Gastroesophageal sphincter (tissue), 4 donors: ENCODE results near the gene ARSK. TPM values are rescaled to one million over a fixed set of nuclear protein-coding genes. Genes with fewer than 3 reads are reported as not detected.

Source experiments
- ATAC-seq: fragments of 150-250 bp; one replicate; pipeline ENCODE4 v1.9.1; 2016; ENCODE audit warnings: mild to moderate bottlenecking, moderate library complexity
- H3K27ac ChIP-seq, 4 donors: fragments of 200-600 bp; sonication (generic) in 3 of 4; 1 replicate in 3 of 4; 2 replicates in 1 of 4; pipeline ENCODE4 v1.5.1; 2016 to 2019
- H3K27me3 ChIP-seq: fragments of 200-600 bp; sonication (generic); one replicate; pipeline ENCODE4 v1.5.1; 2019
- H3K36me3 ChIP-seq, 2 donors: fragments of 200-600 bp; sonication (generic); one replicate each; pipeline ENCODE4 v1.5.1; 2019; ENCODE audit warnings: control low read depth in 1 of 2
- H3K4me1 ChIP-seq, 3 donors: fragments of 200-600 bp; sonication (generic); 1 replicate in 2 of 3; 2 replicates in 1 of 3; pipeline ENCODE4 v1.5.1; 2016 to 2019; ENCODE audit warnings: control low read depth in 2 of 3
- H3K4me3 ChIP-seq, 2 donors: fragments of 200-600 bp; sonication (generic); one replicate each; pipeline ENCODE4 v1.5.1; 2019; ENCODE audit warnings: mild to moderate bottlenecking in 1 of 2, moderate library complexity in 1 of 2
- H3K9me3 ChIP-seq, 3 donors: fragments of 200-600 bp; sonication (generic); one replicate each; pipeline ENCODE4 v1.5.1; 2017 to 2019; ENCODE audit warnings: control low read depth in 2 of 3
- CTCF ChIP-seq, 4 experiments: fragments of 200-600 bp in 2 of 4; fragments of 450-650 bp in 2 of 4; sonication (generic) in 1 of 4; IDR thresholded peaks; one replicate each; pipeline ENCODE4 v1.5.1; 2017 to 2019; ENCODE audit warnings: antibody characterized with exemption in 4 of 4, mild to moderate bottlenecking in 2 of 4, moderate library complexity in 2 of 4
- EP300 ChIP-seq: sonication (generic); formaldehyde crosslinking; IDR thresholded peaks from one replicate; pipeline ENCODE4 v1.6.1; 2017; ENCODE audit warnings: antibody characterized with exemption, mild to moderate bottlenecking
- POLR2A ChIP-seq, 2 donors: fragments of 450-650 bp; IDR thresholded peaks; one replicate each; pipeline ENCODE4 v1.6.1; 2017; ENCODE audit warnings: antibody characterized with exemption in 2 of 2, mild to moderate bottlenecking in 2 of 2, moderate library complexity in 1 of 2
- POLR2AphosphoS5 ChIP-seq: sonication (generic); formaldehyde crosslinking; IDR thresholded peaks from one replicate; pipeline ENCODE4 v1.6.1; 2017; ENCODE audit warnings: antibody characterized with exemption
- WGBS, 2 donors: methylation state at CpG; one replicate each; pipeline ENCODE4 v1.1.5; 2018; ENCODE audit warnings: low coverage in 1 of 2; 5-methylcytosine and 5-hydroxymethylcytosine counted together
- total RNA-seq, 4 donors: library from RNA; depleted of rRNA; stranded (reverse); fragments of >200 nt; gene quantifications; one replicate each; pipeline ENCODE4 v1.1.0, GENCODE V29; 2016

ARSK gene
- total RNA-seq, 4 donors from 2014 or later, result 7.8 to 10.9 (median 8.6) TPM

DNA sequence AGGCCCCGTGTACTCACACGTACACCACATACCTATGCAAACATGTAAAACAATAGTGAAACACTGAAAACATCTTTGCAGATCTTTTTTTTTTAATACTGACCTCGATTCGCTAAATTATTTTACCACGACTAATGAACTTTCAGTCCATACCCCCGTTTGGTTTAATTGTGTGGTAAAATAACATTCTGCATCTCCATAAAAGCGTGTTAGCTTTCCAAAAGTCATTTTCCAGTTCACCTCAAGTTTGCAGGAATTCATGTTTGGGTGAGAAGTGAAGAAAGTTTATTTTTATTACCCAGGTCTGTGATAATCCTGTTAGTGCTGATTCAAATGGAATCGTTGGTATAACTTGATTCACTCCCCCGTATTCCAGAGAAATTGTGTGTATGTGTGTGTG is 652 bp downstream of the ARSK start:
- 0% methylated on average over 9 of the region's 9 CpGs for WGBS, 2 donors
- TF ChIP-seq POLR2A (IDR thresholded peaks at IDR 0.05), result no peak
- no peak for TF ChIP-seq CTCF (IDR thresholded peaks at IDR 0.05)
- no peak for TF ChIP-seq EP300
- TF ChIP-seq POLR2AphosphoS5, result no peak
- Histone ChIP-seq H3K27ac (peak overlapping the region; percentile 37 to 94 (median 92)), H3K4me1 (peaks cover 3 to 30% (median 10%) of the 10 kb centered on the region in 3 donors), H3K4me3 (peak overlapping the region; percentile 56 to 82), H3K9me3 (no peaks in the 10 kb centered on the region), H3K36me3 (peaks cover 0 to 7% of the 10 kb centered on the region in 2 donors), H3K27me3 (no peaks in the 10 kb centered on the region)
- no peak for ATAC-seq

DNA sequence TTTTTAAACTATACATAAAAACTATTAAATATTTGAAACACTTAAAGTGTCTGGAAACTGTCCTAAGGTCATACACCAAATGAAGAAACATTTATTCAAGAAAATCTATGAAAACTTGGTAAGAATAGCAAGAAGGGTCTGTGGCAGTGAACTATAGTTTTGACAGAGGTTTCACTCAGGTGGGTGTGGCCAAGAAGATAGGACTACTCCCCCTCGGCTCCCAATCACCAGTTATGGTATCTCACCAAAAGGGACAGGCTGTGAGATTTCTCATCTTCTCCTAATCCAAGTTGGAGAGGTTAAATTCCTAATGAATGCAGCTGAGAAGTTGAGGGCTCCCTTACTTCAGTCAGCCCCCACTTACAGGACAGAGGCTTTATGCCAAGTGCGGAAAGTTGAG is 2.9 kb downstream of the ARSK start:
- WGBS, 2 donors, result 71 to 93% methylated on average over 1 to 2 of the region's 2 CpGs

DNA sequence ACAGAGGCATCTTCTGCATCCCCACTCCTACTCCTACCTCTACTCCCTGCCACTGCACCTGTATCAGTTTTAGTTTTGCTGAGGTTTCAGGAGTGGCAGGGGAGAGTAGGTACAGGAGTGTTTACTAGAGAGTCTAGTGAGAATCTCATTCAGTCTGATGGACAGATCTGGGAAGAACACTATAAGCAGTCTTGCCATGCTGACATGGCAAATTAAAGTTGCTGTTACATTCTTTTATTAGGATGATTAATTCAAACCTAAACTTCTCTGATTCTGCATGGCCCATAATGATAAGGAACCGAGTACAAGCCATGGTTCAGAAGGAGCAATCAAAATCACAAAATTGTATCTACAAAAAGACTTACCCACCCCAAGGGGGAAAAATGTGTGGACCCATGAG is 7.4 kb downstream of the ARSK start:
- TF ChIP-seq CTCF (IDR thresholded peaks at IDR 0.05) (no peak), POLR2A (IDR thresholded peaks at IDR 0.05) (no peak), POLR2AphosphoS5 (no peak), EP300 (no peak)
- H3K9me3 ChIP-seq, result no peaks in the 10 kb centered on the region
- peaks cover 0 to 7% of the 10 kb centered on the region in 2 donors for H3K36me3 ChIP-seq
- H3K27ac ChIP-seq, result no peak overlapping the region
- ATAC-seq, result no peak
- H3K4me3 ChIP-seq, result no peak overlapping the region
- H3K27me3 ChIP-seq, result no peaks in the 10 kb centered on the region
- no peaks in the 10 kb centered on the region for H3K4me1 ChIP-seq
- 91 to 100% methylated on average over 1 of the region's 1 CpG for WGBS, 2 donors

More for the DNA sequence above, 2.9 kb downstream of the ARSK start:
- no peak overlapping the region for H3K27ac ChIP-seq
- no peak overlapping the region for H3K4me3 ChIP-seq
- no peaks in the 10 kb centered on the region for H3K9me3 ChIP-seq
- no peak for TF ChIP-seq POLR2AphosphoS5
- no peak for ATAC-seq
- H3K36me3 ChIP-seq, result peaks cover 0 to under 1% of the 10 kb centered on the region in 2 donors
- peaks cover 3 to 29% (median 10%) of the 10 kb centered on the region in 3 donors for H3K4me1 ChIP-seq
- no peaks in the 10 kb centered on the region for H3K27me3 ChIP-seq

DNA sequence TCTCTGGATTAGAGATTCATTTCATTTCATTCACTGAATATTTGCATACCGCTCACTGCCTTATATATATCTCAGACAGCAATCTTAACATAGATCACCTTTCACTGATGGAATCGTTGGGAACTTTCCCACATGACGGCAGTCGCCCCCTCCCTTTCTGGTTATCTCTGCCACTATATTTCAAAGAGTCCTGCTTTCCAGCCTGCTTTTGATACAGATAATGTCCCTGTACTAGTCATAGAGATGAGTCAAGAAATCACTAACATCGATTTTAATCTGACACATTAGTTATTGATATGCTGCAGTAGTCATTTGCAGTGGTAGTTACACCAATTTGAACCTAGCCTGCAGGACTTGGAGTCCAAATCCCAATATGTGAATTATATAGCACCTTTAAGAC is 8.5 kb downstream of the ARSK start:
- TF ChIP-seq POLR2AphosphoS5 (no peak), EP300 (no peak), POLR2A (IDR thresholded peaks at IDR 0.05) (no peak), CTCF (IDR thresholded peaks at IDR 0.05) (no peak)
- Histone ChIP-seq H3K27me3 (no peaks in the 10 kb centered on the region), H3K36me3 (peaks cover 0 to 18% of the 10 kb centered on the region in 2 donors), H3K9me3 (no peaks in the 10 kb centered on the region), H3K4me1 (no peaks in the 10 kb centered on the region), H3K27ac (no peak overlapping the region), H3K4me3 (no peak overlapping the region)
- 89% methylated on average over 5 of the region's 5 CpGs for WGBS, 2 donors
- no peak for ATAC-seq

GRCh38 chr5:95564450-95564849 is 9.5 kb downstream of the ARSK start:
- Histone ChIP-seq H3K36me3 (peaks cover 0 to 29% of the 10 kb centered on the region in 2 donors), H3K27me3 (no peaks in the 10 kb centered on the region), H3K27ac (no peak overlapping the region), H3K4me3 (no peak overlapping the region), H3K4me1 (no peaks in the 10 kb centered on the region), H3K9me3 (no peaks in the 10 kb centered on the region)
- ATAC-seq, result no peak
- no peak for TF ChIP-seq POLR2AphosphoS5
- TF ChIP-seq POLR2A (IDR thresholded peaks at IDR 0.05), result no peak
- no peak for TF ChIP-seq EP300
- TF ChIP-seq CTCF (IDR thresholded peaks at IDR 0.05), result no peak
- 72% methylated on average over 4 of the region's 4 CpGs for WGBS, 2 donors
